C4-2B (cell line): ENCODE results near the gene MEF2D.

Source experiments
- CTCF ChIP-seq: fragments of 450-650 bp; conservative IDR thresholded peaks from 2 replicates; pipeline ENCODE4 v1.5.1; 2017; ENCODE audit warnings: mild to moderate bottlenecking
- ZFX ChIP-seq: fragments of 450-650 bp; IDR thresholded peaks from 2 replicates; pipeline ENCODE4 v1.6.1; 2017

- TF ChIP-seq CTCF (no peak), ZFX (no peak)
These were observed 5.9 kb upstream of the MEF2D start for GRCh38 chr1:156506450-156506849.
